Activated CD4-positive, CD25-positive, alpha-beta regulatory T cell treated with anti-CD3 and anti-CD28 coated beads, Interleukin-2, amount 50 U/mL, for 16 hours (primary cell): ENCODE measurements around the gene AMDHD2.

Experiments
- DNase-seq: peaks from one replicate; pipeline ENCODE4 v3.0.0-alpha.2; 2020; ENCODE audit warnings: low read depth, low spot score

The AMDHD2 gene

DNA sequence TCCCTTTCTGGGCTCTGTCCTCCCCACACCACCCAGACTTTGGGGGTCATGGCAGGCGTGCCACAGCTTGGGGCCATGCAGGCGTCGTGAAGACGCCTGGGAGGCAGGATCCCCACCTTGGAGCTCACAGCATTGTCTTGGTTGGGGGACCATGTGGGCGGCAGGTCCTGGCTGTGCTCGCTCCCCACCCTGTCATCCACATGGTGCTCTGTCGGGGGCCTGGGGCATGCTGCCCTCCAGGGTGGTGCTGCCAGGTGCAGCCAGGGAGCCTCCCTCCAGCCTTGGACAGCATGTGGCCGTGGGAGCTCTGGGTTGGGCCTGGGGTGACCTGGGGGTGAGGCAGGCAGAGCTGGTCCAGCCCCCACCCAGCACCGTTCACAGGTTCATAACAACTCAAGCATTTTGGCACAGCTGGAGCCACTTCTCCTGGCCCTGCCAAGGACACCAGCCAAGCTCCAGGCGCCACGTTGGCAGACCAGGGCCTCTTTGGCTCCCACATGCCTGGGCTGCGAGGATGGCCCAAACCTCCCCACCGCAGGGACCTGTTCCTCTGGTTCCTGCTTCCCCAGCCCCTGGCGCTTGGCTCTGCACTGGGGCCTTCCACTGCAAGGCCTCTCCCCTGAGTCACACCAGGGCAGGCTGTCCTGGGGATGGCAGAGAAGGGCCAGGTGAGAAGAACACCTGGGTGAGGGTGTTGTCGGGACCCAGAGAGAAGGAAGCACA is 21.5 kb upstream of the AMDHD2 start:
- DNase-seq: no peak

DNA sequence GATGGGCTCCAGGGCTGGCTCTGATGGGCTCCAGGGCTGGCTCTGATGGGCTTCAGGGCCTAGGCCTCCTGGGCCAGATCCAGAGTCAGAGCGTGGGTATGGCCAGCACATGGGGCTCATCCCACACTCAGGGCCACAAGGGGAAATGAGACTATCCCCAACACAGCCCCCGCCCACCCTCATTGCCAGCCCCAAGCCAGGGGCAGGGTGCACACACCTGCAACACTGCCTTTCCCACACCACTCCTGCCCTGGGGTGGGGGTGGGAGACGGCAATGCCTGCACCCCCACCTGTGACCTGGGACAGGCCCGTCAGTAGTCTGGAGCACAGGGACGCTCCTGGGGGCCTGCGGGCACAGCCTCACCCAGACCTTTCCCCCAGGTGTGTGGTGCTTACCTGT is 20.7 kb upstream of the AMDHD2 start:
- no peak for DNase-seq

DNA sequence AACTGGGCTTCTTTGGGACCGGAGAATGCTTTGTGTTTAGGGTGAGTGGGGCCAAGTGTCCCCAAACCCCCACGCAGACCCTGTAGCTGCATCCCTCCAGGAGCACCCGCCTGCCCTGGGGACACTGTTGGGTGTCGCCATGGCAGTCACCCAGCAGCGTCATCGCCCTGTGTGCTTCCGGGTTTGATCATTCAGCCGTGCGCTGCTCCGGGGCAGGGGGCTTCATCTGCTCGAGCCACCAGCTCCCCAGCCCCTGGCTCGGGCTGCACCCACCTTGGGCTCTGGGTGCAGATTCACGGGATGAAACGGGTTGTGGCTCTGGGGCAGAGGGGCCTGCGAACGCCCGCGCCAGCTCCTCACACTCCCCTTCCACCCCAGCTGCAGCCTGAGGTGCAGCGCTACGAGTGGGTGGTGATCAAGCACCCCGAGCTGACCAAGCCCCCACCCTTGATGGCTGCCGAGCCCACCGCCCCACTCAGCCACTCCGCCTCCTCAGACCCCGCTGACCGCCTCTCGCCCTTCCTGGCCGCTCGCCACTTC is 20.2 kb upstream of the AMDHD2 start:
- DNase-seq: no peak

DNA sequence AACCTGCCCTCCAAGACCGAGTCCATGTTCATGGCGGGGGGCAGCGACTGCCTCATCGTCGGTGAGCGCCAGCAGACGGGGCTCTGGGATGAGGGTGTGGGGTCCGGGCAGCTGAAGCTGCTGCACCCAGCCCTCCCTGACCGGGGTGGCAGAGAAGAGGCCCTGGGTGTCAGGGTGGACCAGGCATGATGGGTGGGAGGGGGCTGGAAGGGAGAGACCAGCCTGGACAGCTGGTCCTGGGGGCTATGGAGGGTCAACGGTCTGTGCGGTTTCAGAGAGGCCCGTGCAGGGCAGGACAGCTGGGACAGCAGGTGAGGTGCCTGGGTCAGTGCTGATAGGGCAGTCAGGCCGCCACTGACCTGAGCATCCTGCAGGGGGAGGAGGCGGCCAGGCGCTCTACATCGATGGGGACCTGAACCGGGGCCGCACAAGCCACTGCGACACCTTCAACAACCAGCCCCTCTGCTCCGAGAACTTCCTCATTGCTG is 19.7 kb upstream of the AMDHD2 start:
- DNase-seq: no peak

DNA sequence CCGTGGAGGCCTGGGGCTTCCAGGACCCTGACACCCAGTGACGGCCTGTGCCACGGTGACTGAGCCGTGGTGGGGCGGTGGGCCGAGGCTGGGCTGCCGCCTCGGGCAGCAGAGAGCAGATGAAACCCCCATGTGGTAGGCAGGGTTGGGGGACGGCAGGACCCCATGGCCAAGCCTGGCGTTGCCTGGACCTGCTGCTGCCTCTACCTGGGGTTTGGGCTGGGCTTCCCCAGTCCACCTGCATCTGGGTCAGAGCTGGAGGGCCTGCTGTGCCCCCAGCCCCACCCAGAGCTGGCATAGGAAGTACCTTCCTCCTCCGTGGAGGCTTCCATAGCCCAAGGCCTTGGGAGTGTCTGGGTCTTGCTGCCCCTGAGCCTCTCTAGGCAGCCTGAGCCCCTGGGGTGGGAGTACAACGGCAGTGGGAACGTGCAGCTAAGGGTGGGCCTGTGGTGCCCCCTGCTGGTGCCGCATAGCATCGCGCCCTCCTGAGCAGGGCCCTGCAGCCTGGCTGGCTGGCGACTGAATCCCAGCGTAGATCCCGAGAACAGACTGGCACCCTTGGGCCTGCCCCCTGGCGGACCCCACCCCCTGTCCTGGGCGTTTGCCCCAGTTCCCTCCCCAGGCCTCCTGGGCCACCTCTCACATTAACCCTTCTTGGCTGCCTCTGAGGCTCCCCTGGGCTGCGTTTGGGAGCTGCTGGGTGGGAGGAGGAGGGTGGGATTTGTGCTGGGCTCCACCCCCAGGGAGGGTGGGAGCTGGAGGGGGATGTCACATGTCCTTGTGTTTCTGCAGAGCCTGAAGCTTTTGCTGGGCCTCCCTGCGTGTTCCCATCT is 19.0 kb upstream of the AMDHD2 start:
- DNase-seq: peak; percentile 55

DNA sequence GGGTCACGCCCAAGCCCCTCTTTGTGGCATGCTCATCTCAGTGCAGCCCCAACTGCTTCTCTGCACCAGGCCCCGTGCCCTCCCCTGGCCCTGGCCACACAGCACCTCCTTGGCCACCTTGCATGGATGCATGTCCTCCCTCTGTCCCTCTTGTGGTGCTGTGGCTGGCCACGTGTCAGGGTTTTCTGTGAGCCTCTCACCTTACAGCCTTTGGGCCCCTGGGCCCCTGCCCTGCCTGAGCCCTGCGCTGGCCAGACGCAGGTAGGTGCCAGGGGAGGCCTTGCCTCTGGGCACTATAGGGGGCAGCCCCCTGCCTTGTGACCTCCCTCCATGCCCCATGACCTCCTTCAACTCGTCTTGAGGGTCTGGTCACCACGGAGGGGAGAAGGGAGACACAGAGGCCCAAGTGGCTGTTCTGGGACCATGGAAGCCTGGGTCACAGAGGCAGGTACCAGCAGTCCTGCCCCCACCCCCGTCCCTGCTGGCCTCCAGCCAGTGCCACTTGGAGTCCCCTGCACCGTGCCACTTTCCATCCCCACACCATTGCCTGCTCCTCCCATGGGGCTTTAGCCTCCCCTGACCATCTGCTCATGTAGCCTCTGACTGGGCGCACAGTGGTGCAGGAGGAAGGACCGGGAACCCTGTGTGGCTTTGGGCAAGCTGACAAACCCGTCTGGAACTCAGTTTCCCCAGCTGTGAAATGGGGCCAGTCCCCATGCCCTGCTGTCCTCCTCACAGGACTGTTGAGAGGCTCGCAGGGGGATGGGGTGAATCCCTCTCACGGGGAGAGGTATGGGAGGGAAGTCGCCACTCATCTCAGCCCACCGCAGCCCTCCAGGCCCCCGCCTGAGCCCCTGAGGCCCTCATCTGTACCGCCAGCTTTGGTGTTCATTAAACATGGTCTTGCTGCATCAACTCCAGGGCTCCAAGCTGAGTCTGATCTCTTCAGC is 17.9 kb upstream of the AMDHD2 start:
- no peak for DNase-seq

DNA sequence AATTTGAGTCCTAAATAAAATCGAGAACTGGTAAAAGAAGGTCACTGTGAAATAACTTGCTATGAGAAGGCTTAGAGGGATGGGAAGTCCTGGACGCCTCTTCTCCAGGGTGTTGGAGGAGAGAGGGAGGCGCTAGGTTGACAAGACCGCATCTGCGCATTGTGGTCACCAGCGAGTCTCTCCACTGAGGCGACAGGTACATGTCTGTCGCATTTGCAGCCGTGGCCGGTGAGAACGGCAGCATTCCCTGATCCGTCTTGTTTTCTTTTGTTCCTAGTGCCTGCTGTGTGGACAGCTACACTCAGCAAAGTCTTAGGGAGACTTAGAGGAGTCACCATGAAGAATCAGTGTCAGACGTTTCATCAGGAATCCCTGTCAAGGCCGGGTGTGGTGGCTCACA is 14.5 kb upstream of the AMDHD2 start:
- DNase-seq: no peak

DNA sequence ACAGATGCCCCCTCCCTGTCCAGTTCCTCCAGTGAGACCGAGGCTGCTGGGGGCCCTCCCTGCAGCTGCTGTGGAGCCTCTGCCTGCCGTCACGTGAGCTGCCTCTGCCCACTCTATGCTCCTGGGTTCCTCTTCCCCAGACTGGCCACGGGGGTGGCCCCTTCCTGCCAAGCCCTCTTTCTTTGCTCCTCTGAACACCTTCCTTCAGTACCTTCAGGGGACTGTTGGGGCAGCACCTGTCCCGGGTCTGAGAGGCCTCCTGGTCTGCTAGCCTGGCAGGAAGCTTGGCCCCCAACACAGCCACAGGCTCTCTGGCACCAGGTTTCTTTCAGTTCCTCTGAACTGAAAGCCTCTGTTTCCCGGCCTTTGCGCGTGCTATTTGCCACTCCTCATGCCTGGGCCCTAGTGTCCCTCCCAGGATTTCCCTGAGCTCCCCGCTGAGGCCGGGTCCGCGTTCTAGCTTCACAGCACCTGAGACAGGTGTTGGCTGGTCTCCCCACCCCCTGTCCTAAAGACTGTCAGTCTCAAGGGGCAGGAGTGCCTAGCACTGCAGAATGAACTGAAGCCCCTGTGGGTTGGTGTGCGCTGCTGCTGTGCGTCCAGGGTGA is 13.0 kb upstream of the AMDHD2 start:
- DNase-seq: no peak

DNA sequence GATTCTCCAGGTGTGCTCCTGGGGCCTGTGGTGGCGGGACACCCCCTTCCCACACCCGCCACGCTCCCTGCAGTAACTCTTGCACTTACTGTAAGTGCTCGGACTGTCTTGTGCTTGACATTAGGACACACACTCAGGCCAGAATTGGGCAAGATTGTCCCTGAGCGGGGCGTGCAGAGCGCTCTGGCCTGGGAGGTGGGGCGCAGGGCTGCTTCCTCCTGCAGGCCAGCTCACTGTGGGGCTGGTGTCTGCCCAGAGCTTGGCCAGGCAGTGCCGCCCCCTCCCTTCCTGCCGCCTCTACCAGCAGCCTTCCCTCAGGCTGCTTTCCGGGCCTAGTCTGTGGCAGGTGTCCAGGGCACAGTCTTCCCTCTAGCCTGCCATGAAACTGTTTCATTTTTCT is 12.5 kb upstream of the AMDHD2 start:
- no peak for DNase-seq

DNA sequence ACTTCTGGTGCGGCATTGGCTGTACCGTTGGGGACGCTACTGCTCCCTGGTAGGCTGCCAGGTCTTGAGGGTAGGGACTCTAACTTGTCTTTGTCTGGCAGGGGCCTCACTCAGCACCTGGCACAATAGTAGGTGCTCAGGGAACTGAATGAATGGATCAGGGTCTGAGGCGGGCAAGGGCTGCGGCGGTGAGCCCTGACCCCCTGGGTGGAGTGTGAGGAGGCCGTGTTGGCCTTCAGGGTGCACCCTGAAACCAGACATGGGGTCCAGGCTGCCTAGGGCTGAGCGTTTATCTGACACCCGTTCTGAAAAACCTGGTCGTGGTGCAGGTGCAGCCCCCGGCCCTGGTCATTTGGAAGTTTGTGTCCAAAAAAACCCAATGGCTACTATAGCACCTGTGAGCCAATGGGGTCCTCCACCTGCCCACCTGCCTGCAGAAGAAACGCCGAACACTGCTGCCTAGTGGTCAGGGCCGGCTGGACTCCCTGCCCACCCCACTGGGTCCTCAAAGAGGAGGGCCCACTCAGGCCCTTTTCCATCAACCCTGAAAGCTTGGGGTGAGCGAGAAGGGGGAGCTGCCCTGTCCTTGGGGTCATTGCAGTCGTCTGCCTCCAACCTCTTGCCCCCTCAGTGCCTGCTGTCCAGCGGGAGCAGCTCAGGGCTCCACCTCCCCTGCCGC is 11.3 kb upstream of the AMDHD2 start:
- DNase-seq: no peak

DNA sequence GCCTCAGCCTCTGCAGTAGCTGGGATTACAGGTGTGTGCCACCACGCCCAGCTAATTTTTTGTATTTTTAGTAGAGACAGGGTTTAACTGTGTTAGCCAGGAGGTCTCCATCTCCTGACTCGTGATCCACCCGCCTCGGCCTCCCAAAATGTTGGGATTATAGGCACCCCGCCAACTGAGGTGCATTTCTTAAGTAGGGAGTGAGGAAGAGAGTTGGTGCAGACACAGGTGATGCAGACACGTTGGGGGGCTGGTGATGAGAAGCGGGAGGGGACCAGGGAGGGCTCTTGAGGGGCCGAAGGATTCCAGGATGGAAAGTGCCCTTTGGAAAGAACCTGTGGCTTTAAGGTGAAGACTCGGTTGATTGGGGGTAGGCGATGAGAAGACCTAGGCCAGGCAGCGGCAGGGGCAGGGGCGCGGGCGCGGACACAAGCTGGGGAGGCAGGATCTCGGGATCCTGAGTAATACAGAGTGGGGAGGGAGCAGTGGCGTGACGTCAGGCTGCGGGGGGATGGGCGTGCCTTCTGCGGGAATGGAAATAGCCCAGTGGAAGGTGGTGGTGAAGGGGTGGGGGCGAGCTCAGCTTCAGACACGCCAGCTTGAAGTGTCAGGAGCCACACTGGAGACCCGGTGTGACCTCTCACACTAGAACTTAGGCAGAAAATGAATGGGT is 8.9 kb upstream of the AMDHD2 start:
- no peak for DNase-seq

DNA sequence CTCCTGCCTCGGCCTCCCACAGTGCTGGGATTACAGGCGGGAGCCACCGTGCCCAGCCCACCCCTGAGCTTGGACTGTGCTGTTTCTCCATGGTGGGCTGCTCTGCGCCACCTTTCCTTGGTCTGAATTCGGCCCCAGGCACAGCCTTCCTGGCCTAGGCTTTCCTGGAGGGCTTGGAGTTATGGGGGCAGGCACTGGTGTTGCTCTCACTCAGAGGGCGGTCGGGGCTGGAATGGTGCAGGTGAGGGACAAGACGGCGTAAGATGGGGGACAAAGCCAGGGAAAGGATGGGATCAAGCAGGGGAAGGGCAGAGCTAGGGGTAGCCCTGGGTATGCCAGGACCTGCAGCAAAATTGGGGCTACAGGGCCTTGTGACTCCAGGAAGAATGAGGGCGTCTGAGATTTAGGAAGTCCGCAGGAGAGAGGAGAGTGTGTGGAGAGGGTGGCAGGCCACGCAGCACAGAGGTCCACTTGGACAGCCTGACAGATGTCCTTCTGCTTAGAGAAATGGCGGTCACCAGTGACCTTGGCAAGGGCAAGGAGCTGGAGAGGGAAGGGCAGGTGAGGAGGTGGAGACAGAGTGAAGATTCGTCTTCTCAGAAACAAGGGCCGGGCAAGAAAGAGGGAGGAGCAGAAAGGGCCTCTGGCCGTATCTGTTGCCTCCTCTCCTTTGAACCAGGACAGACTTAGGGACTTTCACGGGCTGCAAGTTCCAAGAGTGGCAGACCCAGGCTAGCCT is 8.0 kb upstream of the AMDHD2 start:
- no peak for DNase-seq

DNA sequence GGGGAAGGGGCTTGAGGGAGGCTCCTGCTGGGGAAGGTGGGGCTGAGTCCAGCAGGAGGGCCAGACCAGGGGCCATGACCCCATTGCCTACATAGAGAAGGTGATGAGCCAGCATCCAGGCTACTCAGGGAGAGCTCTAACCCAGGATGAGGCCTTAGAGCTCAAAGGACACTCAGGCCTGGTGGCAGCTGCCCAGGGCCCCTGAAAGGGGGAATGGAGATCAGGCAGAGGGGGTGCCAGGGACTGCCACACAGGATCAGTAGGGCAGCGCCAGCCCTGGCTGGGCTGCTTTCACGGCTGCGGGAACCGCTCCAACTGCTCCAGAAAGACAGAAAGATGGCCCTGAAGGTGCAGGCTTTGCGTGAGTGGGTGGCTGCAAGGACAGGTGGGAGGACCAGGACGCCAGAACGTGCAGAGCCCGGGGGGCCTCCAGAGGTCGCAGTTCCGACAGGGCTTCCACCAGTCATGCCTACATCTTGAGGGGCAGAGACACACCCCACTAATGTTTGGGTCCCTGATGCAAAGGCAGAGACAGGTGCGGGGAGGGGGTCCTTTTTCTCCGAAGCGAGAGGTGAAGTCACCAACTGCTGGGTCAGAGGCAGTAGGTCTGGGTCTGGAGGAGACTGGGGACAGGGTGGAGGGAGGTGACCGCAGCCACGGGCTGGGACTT is 7.3 kb upstream of the AMDHD2 start:
- no peak for DNase-seq

DNA sequence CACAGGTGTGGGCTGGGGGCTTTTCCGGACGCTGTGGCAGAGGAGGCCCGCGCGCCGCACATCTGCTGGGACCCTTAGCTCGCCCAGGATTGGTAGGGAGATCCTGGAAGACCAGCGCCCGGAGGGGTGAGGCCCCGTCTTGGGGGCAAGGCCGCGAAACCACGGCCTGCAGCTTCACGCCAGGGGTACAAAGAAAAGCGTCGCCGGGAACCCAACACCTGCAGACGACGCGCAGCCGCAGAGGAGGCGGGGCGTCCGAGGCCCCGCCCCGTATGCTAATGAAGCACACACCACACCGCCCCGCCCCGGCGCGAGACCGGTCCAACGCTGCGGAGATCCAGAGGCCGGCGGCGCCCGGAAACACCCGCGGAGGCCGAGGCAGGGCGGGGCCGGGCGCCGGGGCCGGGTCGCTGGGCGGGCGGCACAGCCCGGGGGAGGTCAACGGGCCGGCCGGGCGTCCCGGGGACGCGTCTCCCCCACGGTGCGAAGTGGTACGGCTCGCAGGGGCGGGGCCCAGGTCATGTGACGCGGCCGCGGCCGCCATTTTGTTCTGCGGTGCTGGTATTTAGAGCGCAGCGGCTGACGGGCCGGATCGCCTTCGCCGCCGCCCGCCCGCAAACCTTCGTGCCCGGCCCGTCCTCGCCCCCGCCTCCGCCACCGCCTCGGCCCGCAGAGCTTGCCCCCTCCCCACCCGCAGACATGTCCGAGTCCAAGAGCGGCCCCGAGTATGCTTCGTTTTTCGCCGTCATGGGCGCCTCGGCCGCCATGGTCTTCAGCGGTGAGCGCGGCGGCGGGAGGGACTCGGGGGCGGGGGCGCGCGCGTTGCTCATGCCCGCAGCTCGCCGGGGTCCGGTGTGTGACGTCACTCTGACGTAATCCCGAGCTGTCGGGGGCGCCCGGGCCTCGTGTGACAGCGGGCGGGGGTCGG is 6.5 kb upstream of the AMDHD2 start, which contains the start of gene ATP6V0C:
Gene ATP6V0C (plus strand): TSS at position 548 of the 928 bp plus-strand sequence. CDS start 152 bp downstream, at position 700.
- DNase-seq: peak; percentile 82

DNA sequence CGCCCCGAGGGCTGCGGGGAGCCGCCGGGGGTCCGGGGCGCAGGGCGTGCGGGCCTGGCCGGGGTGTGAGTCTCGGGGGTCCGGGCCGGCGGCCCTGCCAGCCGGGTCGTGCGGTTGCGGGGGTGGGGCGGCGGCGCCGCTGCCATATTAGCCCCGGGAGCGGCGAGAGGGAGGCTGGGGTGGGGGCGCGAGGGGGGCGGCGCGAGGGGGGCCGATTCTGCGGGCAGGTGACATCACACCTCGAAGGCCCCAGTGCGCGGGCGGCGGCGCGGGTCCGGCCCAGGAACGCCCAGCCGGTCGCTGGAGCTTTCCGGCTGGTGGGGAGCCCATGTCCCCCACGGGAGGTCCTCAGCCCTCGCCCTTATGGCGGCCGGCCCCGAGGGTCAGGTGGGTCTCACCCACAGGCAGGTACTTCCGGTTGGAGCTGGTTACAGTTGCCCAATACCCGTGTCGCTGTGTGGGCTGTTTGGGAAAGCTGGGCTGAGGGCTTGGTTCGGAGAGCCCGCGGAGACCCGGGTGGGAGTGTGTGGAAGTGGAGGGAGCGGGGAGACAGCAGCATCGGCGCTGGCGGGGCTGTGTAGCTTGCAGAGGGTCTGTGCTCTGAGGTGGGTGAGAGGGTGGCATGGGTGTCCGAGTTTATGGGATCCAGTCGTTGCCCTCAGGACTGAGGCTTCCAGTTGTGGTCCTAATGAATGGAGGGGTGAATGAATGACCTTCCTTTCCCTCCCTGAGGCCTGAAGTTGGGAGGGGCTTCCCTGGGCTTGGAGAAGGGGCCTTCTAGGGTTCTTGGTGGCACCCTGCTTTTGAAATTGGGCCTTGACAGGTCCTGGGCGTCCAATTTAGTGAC is 5.6 kb upstream of the AMDHD2 start:
- DNase-seq: no peak

DNA sequence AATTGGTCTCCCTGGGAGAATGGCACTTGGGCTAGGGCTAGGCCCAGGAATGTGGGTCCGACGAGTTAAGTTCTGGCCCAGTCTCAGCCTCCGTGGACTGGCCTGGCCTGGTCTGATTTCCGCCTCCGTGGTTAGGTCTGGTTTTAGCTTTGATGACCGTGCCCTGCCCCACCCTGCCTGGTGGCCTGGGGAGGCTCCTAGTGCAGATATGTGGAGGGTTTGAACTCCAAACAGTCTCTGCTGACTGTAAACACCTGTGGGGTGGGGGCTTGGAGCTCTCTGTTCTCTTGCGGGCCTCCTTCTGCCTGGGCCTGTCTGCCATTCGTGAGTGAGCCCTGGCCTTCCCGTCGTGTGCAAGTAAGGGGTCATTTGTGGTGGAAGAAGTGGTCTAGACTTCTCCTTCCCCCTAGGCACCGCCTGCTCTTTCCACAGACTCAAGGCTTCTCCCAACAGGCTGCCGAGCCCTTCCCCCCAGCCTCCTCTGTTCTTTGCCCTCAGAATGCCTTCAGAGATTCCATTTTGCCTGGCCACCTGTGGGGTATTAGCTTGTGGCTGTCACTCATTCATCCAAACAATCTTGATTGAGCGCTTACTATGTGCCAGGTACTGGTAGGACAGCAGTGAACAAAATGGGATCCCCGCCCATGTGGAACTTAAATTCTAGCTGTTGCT is 4.9 kb upstream of the AMDHD2 start:
- no peak for DNase-seq
